Measurements from ENCODE around the gene SCFD2.

The SCFD2 gene

DNA sequence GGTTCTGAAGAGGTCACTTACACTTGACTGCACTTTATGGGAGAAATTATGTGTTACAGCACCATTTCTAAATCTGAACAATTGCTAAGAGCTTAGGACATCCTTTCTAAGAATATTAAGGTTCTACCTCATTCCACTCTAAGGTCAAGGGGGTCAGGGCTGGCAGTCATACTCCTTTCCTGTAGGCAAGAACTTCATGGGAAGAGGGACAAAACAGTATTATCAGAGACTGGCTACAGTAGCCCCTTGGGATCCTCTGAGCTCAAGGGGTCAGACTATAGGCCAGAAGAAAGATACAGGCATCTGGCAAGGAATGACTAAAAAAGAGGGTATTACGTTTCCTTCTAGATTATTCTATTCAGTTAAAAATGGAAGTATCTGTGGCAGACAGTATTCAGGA lies 388.6 kb downstream of the SCFD2 start:
- no peak for DNase-seq

DNA sequence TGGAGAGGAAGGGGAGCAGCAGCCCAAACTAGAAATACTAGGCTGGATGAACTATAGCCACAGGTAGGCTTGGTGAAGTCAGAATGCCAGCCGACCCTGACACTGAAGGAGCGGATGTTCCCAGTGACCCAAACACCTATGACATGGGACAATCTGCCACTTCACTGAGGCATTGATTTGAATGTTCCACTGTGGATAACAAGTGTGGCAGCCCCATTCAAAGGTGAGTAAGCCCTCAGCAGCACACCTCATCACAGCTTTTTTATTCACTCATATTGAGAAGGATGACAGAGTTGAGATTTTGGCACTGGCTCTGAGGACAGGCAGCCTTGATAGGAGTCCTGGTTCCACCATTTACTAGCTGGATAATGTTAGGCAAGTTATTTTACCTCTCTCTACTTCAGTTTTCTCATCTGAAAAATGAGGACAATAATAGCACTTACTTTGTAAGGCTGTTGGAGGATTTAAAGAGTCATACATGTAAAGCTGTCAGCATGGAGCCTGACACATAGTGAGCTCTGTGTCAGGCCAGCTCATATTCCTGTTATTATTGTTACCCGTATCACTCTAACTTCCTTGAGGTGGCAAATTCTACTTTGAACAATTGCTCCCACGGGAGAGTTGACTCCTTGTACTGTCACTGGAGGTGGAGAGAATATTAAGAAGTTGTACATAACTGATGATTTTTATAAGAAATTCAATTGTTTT lies 389.2 kb downstream of the SCFD2 start:
- DNase-seq, result no peak

DNA sequence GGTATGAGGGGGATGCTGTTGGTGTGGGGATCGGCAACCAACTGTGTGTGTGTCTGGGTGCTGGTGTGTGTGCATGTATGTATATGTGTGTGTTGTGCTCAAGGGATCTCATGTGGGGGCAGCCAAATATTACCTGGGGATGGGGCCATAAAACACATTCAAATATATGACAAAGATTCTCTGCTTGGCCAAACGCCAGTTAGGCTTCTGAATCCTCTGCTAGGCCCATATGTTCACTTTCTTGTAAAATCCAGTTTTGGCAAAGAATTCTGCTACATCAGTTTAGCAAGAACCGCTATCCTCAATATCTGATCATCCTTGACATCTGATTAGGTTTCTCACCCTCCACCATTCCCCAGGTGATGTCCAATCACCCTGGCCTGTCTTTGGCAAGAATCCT lies 397.2 kb downstream of the SCFD2 start:
- no peak for DNase-seq

DNA sequence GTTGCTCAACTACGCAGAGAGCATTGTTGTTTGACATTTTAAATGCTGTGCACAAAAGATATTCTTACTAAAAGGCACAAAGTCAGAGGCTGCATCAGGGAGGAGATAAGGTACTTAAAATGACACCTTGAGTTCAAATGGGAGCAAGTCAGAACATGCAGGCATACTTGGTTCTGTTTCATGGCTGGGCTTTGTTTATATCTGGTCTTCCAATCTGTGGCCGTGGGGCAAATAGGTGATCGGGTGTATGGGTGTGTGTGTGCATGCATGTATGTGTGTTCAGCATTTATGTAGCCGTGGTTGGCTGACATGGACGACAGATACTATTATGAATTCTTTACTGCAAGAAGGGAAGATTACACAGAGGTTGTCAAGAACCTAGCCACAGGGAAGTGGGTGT lies 397.6 kb downstream of the SCFD2 start:
- no peak for DNase-seq

DNA sequence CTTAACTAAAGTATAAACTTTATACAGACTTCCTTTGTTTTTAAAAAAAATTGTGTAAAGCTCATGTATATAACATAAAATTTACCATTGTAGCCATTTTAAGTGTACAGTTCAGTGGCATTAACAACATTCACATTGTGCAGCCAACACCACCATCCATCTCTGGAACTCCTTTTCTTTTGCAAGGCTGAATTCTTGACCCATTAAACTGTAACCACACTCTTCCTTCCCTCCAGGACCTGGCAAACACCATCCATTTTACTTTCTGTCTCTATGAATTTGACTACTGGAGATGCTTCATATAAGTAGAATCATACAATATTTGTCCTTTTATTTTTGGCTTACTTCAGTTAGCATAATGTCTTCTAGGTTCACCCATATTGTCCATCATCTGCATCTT lies 399.1 kb downstream of the SCFD2 start:
- DNase-seq, result no peak

DNA sequence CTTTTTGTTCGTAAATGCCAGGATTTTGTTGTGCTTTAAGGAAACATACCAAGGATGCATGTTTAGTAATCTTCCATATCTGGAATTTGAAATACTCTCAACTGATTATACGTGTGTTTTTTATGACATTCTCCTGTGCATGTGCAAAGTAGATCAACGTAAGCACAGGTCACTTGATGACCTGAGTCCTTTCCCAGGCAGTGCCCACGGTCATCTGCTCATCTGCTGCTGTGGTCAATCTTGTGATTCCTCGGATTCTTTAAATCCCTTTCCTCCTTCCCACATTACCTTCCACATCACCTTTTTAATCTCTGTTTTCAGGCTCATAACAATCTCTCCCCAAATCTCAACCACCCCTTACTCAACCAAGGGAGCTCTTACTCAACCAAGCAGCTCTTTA lies 399.7 kb downstream of the SCFD2 start:
- no peak for DNase-seq

DNA sequence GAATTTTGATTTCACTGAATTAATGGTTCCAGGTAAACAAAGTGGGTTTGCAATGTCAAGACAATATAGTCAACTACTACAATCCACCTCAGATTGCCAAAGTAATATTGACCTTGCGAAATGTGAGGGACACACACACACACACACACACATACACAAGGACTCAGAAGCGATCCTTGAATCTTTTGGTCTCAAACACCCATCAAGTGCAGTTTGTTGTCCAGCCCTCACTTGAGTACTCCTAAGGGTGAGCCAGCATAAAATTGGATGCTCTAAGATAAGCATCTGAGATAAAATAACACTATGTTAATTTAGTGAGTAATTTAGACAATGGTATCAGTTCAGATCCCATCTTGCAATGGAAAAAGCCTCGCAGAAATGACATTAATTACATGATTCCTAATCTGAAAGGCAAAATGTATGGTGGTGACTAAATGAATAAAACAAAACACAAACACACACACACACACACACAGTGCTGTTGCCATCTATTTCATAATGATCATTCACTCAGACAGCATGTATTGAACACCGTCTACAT lies 401.2 kb downstream of the SCFD2 start:
- no peak for DNase-seq

DNA sequence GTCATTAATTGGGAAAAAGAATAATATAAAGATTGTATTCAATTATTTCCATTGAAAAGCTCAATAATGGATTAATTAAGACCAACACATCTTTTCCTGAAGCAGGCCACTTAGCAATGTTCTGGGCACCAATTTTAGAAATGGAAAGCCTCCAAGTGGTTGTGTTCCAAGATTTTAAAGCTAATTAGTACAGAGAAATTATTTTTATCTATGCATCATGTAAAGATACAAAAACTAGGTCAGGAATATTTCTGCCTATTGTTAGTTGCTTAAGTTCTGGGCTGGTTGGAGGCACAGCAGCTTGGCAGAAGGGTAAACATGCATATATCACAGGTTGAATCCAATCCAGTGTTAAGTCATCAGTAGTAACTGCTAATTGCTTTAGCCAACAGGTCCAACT lies 401.9 kb downstream of the SCFD2 start:
- DNase-seq, result no peak

DNA sequence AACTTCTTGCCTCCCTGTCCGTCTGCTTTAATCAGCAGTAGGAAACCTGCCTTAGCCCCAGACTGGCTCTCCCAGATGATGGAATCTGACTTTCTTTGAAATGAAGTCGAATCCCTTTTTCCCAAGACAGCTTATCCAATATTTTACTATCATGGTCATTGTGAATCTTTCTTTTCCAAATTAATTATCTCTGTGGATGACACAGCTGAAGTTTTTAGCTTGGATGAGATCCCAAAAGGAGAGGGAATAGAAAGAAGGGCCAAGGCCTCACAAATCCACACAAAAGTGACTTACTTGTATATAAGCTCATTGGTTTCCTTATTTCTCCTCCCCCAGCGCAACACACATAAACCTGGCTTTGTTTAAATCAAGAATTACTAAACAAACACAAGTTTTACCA lies 403.1 kb downstream of the SCFD2 start:
- DNase-seq, result no peak

DNA sequence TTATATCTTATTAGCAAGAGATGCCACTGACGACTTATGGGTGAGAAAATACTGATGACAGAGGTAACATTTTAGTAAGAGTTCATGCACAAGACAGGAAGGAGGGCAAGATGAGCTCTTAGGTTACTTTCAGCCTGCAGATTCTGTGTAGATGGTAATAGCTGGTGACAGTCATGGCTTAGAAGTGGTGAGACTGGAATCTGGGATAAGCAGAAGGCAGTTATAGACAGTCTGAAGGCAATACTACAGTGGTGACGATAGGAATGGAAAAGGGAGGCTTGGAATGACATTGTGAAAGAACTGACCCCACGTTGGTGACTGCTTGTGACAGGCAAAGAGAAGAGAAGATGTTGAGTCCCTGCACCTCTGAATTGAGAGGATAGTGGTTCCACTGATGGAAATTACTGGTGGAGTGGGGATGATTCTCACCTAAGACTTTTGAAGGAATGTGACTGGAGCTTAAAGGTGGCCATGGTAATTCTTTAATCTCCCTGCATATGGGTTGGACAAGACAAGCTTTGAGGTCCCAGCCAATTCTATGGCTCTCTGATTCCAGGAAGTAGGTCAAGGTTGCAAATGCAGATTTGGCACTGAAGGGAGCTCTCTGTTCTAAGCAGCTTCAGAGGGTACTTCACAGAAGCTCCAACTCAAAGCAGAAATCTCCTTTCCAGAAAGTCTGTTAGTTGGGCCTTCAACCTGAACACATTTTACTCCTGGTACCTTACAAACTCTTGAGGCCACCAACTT lies 404.0 kb downstream of the SCFD2 start:
- DNase-seq, result no peak

DNA sequence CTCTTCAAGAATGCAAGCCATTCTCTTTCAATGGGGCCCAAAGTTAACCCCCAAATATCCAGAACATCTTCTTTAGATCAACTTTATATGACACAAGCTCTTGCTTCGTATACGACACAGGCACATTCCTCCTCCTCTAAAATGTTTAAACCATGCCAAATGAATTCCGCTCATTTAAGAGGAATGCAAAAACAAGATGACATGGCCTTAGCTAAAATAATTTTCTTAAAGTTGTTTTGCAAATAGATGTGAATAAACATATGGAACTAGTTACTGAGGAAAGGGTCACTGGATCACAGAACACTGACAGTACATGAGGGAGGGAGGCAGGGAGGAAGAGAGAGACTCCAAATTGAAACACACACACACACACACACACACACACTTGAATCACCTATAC lies 406.3 kb downstream of the SCFD2 start:
- DNase-seq, result no peak

DNA sequence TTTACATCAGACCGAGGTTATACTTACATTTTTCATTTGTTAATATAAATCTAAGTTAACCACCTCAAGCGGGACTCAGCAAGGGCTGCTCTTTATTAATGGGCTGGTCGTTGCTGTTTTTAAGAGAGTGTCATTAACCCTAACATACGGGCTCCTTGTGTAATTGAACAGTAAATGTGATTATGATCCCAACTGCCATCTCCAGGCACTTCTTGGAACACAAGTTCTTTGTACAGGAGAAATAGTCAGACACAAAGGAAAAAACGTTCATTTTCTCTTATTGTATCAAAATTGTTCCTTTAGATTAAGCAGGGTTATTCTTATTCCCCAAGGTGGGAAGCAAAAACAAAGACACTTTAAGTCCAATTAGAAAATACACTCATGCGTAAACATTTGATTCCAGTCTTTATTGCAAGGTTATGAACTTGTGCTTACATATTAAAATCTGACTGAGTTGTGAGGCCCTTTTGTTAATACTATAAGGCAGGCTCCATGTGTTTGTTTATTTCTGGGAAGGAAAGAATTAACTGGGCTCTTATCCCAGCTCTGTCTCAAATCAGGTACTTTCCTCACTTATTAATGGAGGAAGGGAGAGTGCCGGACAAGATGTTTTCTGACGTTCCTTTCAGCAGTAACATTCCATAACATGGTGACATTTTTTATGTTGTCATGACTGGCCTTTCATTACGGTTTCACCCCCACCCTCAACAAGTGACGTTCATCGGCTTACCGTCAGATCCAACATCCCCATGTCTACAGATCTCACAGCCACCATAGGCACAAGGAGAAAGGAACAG lies 407.8 kb downstream of the SCFD2 start:
- DNase-seq, result peak; percentile 41

DNA sequence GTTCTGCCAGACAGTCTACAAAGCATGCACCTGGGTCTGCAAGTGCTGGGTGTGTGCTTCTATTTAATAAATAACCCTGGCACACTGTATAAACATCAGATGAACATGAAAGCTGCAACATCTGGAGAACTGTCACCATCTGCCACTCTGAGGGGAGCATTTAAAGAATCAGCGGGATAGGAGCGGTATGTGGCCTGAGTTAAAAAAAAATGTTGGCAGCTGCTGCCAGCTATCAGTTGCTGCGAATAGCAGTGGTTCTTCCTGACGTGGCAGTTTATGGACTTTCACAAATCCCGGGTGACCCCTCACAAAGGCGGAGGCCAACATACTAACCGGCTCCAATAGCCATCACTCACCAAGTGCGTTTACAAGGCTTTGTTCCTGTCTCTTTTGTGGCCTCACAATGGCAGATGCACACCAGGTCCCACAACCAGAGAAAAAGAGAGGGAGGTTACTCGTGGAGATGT lies 408.6 kb downstream of the SCFD2 start:
- DNase-seq, result no peak

DNA sequence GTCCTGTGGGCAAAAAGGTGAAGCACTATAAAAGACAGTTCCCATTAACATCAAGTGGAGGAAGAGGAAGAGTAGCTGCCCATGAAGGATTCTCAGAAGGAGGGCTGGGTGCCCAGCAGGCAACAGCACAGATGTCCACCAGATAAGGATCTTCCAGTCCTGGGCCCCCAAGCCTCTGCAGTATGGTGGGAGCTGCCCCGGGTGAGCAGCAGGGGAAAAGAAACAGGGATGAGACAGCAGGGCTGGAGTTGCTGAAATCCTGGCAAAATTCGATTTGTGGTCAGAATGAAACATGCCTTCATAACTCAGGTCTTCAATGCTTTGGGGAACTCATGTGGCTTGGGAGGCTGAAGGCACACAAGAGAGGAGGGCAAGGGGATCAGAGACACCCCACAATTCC lies 409.2 kb downstream of the SCFD2 start:
- no peak for DNase-seq

DNA sequence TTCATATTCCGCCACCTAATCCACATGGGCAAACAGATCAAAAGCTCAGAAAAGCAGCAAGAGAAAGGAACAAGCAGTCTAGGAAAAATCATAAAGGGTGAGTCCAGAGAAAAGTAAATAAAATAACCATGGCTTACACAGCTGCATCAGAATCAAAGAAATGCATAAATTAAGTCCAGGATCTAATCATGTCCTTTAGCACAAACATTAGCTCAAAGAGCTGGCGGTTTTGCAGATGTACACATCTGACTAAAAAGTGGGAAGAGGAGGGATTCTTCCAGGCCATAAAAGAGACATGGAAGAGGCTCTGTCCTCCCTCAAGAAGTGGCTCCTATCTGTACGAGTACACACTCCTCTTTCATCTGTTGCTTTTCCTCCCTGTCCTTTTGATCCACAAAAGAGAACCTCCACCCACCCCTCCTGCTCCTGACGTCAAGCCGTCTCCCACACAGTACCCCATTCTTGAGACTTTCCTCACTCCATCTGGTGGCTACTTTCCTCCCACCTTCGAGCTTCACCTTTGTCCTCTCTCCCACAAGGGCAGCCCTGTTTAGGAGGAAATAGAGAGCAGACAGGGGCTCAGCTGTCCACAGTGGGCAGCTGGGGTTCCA lies 411.2 kb downstream of the SCFD2 start:
- DNase-seq, result no peak

DNA sequence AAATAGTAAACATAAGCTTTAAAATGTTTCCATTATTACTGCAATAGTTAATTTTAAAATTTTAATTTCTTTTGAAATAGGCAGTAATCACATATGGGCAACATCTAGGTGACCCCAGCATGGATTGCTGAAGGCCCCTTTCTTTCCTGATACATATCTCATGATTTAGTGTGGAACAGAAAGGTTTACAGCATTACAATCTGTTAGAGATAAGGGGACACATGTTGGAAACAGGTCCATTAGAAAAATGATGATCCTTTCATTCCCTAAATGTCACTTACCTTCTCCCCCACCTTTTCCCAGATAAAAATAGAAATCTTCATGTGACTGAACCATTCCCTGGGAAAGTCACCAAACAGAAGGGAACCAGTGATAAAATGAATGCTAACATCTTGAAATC lies 413.3 kb downstream of the SCFD2 start:
- no peak for DNase-seq

DNA sequence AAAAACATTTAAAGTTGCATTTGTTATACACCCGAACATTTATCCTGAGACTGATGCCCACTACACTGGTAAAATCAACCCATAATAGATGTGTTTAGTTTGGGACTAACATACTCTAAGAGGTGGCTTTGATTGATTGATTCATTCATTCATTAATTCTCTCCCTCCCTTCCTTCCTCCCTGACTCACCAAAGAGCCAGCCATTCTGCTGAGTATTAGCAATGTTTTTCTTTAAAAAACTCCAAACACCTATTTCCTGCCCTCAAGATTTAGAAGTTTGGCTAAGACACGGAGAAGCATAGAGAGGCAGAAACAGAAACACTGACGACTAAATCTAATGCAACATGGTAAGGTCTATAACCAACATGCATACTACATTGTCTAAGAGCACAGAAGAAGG lies 414.8 kb downstream of the SCFD2 start:
- DNase-seq, result no peak

DNA sequence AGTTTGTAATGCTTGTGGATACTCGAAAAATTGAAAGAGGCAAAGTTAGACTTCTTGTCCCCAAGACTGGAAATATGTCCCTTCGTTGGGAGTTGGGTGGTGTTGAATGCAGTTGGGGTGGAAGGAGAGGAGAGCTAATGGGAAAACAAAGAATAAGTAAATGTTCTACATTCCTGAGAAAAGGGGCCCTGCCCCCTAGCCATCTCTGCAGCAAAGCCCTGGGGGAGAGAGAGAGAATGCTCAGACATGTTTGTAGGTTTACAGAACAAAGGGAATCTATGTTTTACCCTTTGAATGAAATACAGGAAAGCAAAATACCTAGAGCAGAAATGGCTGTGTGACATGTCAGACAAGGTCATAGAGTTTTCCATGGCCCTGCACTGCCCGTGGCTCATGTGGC lies 415.6 kb downstream of the SCFD2 start:
- no peak for DNase-seq

DNA sequence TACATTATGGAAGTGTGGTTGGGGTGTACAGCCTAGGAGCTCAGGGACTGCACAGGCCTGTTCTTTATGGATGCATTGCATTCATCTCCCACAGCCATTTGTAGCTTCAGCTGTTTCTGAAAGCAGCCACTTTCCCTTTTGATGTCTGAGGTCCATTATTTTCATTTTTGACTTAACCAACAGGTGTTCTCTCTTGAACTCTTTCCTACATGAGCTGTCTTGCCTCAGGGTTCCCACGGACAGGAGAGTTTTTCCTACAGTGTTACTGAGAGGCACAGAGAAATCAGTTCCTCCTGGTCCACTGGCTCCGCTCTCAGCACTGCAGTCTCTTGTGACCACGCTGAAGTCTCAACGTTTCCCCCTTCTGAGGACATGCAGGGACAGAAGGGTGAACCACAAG lies 416.5 kb downstream of the SCFD2 start:
- DNase-seq, result no peak

DNA sequence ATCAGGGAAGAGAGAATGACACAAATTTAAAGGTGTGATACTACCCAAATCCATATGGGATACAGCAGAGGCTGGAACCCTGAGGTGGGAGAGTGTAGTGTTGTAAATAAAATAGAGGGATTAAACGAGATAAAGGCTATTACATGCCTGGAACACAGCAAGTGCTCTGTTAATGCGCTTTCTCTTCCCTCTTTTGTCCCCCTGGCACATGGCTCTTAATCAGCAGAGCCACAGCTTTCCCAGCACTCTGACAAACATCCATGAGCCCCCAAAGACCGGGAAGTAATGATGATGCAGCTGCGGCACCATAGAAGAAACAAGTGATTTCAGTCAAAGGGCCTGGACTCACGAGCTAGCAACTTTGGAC lies 417.8 kb downstream of the SCFD2 start:
- no peak for DNase-seq

DNA sequence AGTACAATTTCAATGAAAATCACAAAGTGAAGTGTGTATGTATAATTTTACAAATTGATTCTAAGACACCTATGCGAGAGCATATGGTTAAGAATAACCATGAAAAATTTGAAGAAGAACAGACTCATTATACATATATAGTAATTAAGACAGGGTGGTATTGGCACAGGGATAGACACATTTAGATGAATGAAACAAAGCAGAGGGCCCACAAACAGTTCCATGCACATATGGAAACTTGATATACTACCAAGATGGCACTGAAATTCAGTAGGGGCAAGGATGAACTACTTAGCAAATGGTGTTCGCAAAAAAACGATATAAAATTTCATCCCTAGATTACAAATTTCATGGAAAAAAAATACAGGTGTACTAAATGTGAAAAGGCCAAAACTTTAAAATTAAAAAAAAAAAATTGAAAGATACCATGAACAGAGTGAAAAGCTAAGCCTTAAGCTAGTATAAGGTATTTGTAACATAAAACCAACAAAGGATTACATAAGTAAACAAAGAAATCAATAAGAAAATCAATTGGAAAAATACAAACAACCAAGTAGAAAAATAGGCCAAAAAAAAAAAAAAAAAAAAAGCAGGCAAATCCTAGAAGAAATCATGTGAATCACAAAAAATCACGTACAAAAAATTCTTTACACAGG lies 418.3 kb downstream of the SCFD2 start:
- no peak for DNase-seq

DNA sequence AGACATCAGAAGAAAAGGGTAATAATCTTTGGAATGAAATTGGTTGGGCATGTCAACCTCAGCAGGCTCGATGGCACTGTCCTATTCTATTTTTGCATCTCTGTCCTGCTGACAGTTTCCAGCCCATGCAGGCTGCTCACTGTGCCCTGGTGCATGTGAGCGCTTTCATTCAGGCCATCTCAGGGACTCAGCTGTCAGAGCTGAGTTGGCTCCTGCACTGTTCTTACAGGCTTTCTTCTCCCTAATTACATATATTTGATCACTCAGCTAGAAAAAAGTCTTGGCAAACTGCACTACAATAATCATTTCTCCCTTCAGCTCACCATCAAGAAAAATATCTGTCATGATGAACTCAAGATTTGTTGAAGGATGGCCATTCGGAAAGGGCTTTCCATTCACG lies 419.0 kb downstream of the SCFD2 start:
- DNase-seq, result no peak

DNA sequence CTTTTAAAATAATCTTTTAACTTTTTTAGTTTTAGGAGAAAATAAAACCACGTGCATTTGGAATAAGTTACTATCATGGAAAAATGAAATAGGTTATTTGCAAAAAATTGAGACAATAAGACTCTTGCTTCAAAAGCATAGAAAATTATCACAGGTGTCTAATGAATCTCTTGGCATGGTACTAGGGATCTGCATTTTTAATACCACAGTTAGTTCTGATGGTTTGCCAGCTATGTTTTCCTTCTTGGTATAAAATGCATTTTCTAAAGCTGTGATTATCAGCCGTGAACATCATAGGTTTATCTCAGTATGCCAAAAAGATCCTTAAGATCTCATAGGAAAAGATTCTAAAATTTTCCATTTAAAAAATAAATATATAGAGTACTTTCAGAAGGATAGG lies 419.9 kb downstream of the SCFD2 start:
- DNase-seq, result no peak

Data from NCI-H526 treated with DMSO at 0.1 percent for 48 hours (cell line).